ENCODE data around the gene TERB2.

DNA sequence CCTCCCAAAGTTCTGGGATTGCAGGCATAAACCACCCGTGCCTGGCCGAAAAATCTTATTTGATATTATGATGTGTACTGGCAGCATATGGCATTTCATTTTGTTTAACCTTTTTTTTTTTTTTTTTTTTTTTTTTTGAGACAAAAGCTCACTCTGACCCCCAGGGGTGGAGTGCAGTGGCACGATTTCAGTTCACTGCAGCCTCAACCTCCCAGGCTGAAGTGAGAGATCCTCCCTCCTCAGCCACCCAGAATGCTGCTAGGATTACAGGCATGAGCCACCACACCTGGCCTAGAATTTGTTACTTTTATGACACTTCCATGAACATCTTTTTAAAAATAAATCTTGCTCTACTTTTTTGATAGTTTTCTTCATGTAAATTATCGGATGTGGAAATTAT is 12.0 kb downstream of the TERB2 start:
- TF ChIP-seq, protein P1, sequence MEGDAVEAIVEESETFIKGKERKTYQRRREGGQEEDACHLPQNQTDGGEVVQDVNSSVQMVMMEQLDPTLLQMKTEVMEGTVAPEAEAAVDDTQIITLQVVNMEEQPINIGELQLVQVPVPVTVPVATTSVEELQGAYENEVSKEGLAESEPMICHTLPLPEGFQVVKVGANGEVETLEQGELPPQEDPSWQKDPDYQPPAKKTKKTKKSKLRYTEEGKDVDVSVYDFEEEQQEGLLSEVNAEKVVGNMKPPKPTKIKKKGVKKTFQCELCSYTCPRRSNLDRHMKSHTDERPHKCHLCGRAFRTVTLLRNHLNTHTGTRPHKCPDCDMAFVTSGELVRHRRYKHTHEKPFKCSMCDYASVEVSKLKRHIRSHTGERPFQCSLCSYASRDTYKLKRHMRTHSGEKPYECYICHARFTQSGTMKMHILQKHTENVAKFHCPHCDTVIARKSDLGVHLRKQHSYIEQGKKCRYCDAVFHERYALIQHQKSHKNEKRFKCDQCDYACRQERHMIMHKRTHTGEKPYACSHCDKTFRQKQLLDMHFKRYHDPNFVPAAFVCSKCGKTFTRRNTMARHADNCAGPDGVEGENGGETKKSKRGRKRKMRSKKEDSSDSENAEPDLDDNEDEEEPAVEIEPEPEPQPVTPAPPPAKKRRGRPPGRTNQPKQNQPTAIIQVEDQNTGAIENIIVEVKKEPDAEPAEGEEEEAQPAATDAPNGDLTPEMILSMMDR (IDR thresholded peaks at IDR 0.05), result no peak
- TF ChIP-seq POLR2A (IDR thresholded peaks at IDR 0.05), result no peak
- TF ChIP-seq POLR2AphosphoS5 (IDR thresholded peaks at IDR 0.05), result no peak
